ENCODE data around the gene ATP11A. TPM values are rescaled to one million over a fixed set of nuclear protein-coding genes. Genes with fewer than 3 reads are reported as not detected.

The ATP11A gene
- total RNA-seq, 3 donors from 2014 or later = 15.5 to 28.7 (median 19.4) TPM

DNA sequence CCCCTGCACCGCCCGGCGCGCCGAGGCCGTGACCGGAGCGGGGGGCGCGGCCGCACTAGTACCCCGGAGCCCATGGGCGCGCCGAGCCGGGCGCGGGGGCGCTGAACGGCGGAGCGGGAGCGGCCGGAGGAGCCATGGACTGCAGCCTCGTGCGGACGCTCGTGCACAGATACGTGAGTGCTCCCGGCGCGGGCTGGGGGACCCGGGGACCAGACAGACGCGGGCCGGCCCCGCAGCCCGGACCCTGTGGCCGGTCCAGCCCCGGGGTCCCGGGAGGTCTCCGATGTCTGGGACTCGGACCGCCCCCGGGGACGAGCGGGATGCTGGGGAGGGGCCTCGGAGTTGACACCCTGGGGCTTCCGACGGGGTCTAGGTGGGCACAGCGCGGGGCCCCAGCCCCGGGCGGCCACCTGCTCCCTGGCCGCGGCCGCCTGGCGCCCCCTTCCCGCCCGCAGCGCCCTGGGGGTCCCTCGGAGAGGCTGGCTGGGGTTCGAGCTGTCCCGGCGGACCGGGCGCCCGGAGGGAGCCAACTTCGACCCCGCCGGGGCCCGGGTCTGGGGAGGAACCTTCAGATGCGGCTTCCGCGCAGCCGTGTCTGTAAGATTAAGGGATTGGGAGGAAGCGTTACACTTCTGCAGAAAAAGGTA lies 568 bp downstream of the ATP11A start:
- Histone ChIP-seq H3K9me3 (no peaks in the 10 kb centered on the region), H3K4me1 (ENCODE audit: low read depth) (peaks cover 20% of the 10 kb centered on the region), H3K36me3 (ENCODE audit: low read depth) (no peaks in the 10 kb centered on the region), H3K4me3 (peak overlapping the region; percentile 57)
- peak; percentile 23 for ATAC-seq
- TF ChIP-seq, protein P1, sequence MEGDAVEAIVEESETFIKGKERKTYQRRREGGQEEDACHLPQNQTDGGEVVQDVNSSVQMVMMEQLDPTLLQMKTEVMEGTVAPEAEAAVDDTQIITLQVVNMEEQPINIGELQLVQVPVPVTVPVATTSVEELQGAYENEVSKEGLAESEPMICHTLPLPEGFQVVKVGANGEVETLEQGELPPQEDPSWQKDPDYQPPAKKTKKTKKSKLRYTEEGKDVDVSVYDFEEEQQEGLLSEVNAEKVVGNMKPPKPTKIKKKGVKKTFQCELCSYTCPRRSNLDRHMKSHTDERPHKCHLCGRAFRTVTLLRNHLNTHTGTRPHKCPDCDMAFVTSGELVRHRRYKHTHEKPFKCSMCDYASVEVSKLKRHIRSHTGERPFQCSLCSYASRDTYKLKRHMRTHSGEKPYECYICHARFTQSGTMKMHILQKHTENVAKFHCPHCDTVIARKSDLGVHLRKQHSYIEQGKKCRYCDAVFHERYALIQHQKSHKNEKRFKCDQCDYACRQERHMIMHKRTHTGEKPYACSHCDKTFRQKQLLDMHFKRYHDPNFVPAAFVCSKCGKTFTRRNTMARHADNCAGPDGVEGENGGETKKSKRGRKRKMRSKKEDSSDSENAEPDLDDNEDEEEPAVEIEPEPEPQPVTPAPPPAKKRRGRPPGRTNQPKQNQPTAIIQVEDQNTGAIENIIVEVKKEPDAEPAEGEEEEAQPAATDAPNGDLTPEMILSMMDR (IDR thresholded peaks at IDR 0.05) = no peak
- intact Hi-C loops (cut with DNase I, micrococcal nuclease) = no loop called here
- DNase-seq = peak; percentile 40 to 71 (median 66)

DNA sequence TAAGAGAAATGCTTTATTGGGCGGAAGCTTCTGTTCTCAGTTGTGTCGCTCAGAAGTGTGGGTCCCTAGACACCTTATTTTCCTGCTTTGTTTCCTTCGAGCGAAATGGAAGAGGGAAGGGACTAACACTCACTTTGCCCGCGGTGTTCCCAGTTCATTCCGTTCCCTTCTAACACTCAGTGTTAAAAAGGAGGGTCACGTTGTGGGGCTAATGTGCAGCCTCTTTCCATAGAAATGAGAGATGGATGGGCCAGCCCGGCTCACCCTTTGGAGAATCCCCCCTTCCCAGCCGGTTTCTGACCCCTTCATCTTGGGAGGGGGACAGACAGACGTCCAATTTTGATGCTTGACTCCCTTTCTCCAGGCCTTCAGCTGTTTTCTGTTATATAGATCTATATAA lies 2.3 kb downstream of the ATP11A start:
- Histone ChIP-seq H3K36me3 (ENCODE audit: low read depth) (no peaks in the 10 kb centered on the region), H3K4me3 (no peak overlapping the region), H3K9me3 (no peaks in the 10 kb centered on the region), H3K4me1 (ENCODE audit: low read depth) (peaks cover 20% of the 10 kb centered on the region)
- intact Hi-C loops (cut with DNase I, micrococcal nuclease) = no loop called here
- TF ChIP-seq, protein P1 (IDR thresholded peaks at IDR 0.05) = no peak
- ATAC-seq (no peak), DNase-seq (no peak)

DNA sequence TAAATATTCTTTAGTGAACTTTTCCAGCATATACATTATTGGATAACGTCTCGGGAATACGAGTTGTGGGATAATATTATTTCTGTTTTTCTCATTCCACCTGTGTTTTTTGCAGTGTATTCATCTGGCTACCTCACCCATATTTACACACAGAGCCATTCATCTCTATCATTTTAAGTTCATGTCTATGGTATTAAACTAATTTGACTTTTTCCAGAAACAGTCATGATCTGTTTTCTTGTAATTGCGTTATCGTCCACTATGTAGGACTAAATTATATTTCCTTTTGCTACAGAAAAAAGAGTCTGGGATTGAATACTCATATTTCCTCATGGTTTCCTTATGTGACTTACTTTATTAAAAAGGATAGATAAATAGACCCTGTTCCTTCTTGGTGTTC lies 2.7 kb downstream of the ATP11A start:
- no peak for DNase-seq
- intact Hi-C loops (cut with DNase I, micrococcal nuclease) = no loop called here
- no peak overlapping the region for H3K4me3 ChIP-seq
- H3K9me3 ChIP-seq = no peaks in the 10 kb centered on the region
- TF ChIP-seq, protein P1 (IDR thresholded peaks at IDR 0.05) = no peak
- peaks cover 20% of the 10 kb centered on the region for H3K4me1 ChIP-seq (ENCODE audit: low read depth)
- no peak for ATAC-seq
- H3K36me3 ChIP-seq (ENCODE audit: low read depth) = no peaks in the 10 kb centered on the region

DNA sequence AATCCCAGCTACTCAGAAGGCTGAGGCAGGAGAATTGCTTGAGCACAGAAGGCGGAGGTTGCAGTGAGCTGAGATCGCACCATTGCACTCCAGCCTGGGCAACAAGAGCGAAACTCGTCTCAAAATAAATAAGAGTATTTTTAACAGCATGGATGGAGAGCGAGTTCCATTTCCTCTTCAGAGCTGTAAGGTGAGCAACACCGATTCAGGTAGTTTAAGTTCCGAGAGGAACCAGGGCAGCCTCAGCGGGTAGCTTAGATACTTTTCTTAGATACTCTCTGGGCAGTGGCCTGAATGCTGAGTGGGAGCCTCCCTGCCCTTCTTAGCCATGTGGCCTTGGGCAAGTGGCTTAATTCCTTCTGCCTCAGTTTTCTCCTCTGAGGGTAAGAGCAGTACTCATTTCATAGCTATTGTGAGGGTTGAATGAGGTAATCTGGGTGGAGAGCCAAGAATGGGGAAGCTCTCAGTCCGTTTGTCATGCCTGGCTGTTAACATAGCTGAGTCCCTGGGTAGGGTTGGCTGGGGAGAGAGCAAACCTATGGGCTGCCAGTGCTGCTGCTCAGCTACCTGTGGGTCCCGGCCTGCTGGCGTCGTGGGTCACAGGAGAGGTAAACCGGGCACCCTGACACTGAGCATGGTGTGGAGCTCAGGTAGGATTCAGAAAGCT lies 4.1 kb downstream of the ATP11A start:
- peak; percentile 9 for ATAC-seq
- intact Hi-C loops (cut with DNase I, micrococcal nuclease) = no loop called here
- TF ChIP-seq, protein P1 (IDR thresholded peaks at IDR 0.05) = no peak
- H3K4me3 ChIP-seq = no peak overlapping the region
- H3K9me3 ChIP-seq = no peaks in the 10 kb centered on the region
- no peaks in the 10 kb centered on the region for H3K36me3 ChIP-seq (ENCODE audit: low read depth)
- DNase-seq = no peak
- peaks cover 20% of the 10 kb centered on the region for H3K4me1 ChIP-seq (ENCODE audit: low read depth)

DNA sequence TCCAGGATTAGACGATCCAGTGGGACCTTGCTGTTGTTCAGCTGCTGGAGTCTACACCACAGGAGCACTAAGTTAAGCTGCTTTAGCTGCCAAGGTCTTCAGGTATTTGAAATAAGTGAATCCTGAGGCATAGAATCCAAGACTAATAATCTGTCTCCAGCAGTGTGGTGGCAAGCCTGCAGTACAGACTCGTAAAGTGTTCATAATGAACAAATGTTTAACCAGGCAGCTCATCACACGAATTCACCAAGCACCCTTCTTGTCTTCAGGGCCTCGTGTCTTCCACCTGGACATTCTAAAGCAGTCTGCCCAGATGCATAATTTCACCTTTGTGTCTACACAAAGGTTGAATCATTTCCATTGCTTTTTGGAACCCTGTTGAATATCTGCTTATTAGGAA lies 5.3 kb downstream of the ATP11A start:
- no peak for DNase-seq
- intact Hi-C loops (cut with DNase I, micrococcal nuclease) = no loop called here

More for the DNA sequence above, 5.3 kb downstream of the ATP11A start:
- peaks cover 20% of the 10 kb centered on the region for H3K4me1 ChIP-seq (ENCODE audit: low read depth)
- no peak for ATAC-seq
- H3K36me3 ChIP-seq (ENCODE audit: low read depth) = no peaks in the 10 kb centered on the region
- H3K4me3 ChIP-seq = no peak overlapping the region
- TF ChIP-seq, protein P1 (IDR thresholded peaks at IDR 0.05) = no peak
- no peaks in the 10 kb centered on the region for H3K9me3 ChIP-seq

Measured in mucosa of descending colon (tissue), 3 donors.